ENCODE measurements around the gene BRSK2. TPM values are rescaled to one million over a fixed set of nuclear protein-coding genes. Genes with fewer than 3 reads are reported as not detected.

BRSK2 gene
- total RNA-seq, 6 experiments from 2014 or later: 0.14 to 0.99 (median 0.47) TPM; not detected in 1

DNA sequence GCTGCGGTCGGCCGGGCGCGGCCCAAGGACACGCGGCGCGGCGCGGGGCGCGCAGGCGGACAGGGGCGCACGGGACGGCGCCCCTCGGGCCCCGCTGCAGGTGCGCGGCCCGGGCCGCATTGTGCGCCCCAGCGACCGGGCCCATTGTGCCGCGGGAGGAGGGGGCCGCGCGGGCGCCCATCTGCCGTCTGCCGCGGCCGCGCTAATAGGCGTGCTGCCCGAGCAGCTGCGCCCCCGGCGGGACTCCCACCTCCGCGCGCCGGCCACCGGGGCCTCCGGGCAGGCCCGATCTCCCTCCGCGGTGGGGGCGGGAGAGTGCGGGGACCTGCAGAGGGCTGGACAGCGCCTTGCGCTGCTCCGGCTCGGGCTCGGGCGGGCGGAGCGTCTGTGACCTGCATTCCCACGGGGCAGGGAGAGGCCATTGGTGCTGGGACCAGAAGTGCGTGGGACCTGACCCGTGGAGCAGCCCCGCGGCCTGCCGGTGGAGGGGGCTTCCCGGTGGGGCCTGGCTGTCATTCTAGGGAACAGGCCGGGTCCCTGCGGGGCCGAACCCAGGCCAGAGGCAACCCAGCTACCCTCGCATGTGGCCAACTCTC lies 933 bp downstream of the BRSK2 start:
- Mint-ChIP-seq H3K4me3 (no peak overlapping the region), H3K27me3 (ENCODE audit: insufficient read depth) (peaks cover 14% of the 10 kb centered on the region), H3K4me1 (ENCODE audit: low read depth) (no peaks in the 10 kb centered on the region), H3K27ac (no peak overlapping the region), H3K9me3 (peaks cover 4% of the 10 kb centered on the region), H3K36me3 (ENCODE audit: low read depth) (no peaks in the 10 kb centered on the region)
- TF ChIP-seq CTCF (IDR thresholded peaks at IDR 0.05): no peak
- no peak for DNase-seq

GRCh38 chr11:1391165-1392075 lies 1.7 kb downstream of the BRSK2 start:
- H3K4me3 Mint-ChIP-seq: no peak overlapping the region
- H3K27me3 Mint-ChIP-seq (ENCODE audit: insufficient read depth): peaks cover 16% of the 10 kb centered on the region
- no peak for DNase-seq
- H3K4me1 Mint-ChIP-seq (ENCODE audit: low read depth): no peaks in the 10 kb centered on the region
- H3K9me3 Mint-ChIP-seq: peaks cover 4% of the 10 kb centered on the region
- no peaks in the 10 kb centered on the region for H3K36me3 Mint-ChIP-seq (ENCODE audit: low read depth)
- no peak for TF ChIP-seq CTCF (IDR thresholded peaks at IDR 0.05)
- no peak overlapping the region for H3K27ac Mint-ChIP-seq

DNA sequence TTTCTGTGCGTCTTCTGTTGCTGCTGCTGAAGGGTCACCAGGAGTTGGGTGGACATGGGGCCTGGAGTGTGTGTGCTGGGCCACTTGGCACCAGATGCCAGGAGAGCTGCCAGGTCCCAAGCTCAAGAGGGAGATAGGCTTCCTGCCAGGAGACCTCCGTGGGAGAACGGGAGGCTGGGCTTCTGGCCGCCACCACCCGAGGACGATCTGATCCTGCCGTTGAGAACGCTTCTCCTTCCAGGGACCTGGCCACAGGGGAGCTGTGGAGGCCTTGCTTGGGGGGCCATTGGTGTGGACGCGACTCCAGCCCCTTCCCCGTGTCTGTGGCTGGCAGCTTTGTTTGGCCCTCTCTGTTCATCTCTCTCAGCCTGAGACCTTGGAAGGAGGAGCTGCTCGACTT lies 2.4 kb downstream of the BRSK2 start:
- Mint-ChIP-seq H3K4me1 (ENCODE audit: low read depth) (no peaks in the 10 kb centered on the region), H3K36me3 (ENCODE audit: low read depth) (no peaks in the 10 kb centered on the region), H3K4me3 (no peak overlapping the region), H3K9me3 (peaks cover 4% of the 10 kb centered on the region), H3K27me3 (ENCODE audit: insufficient read depth) (peaks cover 16% of the 10 kb centered on the region), H3K27ac (no peak overlapping the region)
- no peak for DNase-seq
- TF ChIP-seq CTCF (IDR thresholded peaks at IDR 0.05): no peak

- peaks cover 13% of the 10 kb centered on the region for H3K27me3 Mint-ChIP-seq (ENCODE audit: insufficient read depth)
These were observed 2.8 kb downstream of the BRSK2 start for GRCh38 chr11:1392561-1392960.

More at GRCh38 chr11:1392561-1392960, 2.8 kb downstream of the BRSK2 start:
- DNase-seq: no peak
- no peak overlapping the region for H3K27ac Mint-ChIP-seq
- TF ChIP-seq CTCF (IDR thresholded peaks at IDR 0.05): no peak
- no peaks in the 10 kb centered on the region for H3K4me1 Mint-ChIP-seq (ENCODE audit: low read depth)
- peaks cover 4% of the 10 kb centered on the region for H3K9me3 Mint-ChIP-seq
- H3K4me3 Mint-ChIP-seq: no peak overlapping the region
- H3K36me3 Mint-ChIP-seq (ENCODE audit: low read depth): no peaks in the 10 kb centered on the region
